Measurements from ENCODE around the gene CDADC1. TPM values are rescaled to one million over a fixed set of nuclear protein-coding genes. Genes with fewer than 3 reads are reported as not detected.
A peak's percentile ranks its signal among the peaks of the same experiment; 100 is the strongest.

The CDADC1 gene
- polyA plus RNA-seq, 1 donor from 2014 or later, result 11.6 TPM

DNA sequence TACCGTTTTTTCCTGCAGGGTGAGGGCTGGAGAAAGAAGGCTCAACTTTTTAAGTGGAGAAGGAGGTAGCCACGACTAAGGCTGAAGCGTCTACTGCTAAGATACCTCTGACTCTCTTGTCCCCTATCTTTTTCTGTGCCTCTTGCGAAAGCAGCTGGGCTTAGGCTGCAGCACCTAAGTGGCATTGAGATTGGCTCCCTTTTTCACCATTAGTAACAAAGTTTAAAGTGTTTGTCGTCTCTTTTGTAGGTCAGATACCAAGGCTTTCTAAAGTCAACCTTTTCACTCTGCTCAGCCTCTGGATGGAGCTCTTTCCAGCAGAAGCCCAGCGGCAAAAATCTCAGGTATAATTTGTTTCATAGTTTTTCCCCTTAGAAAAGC lies 887 bp downstream of the CDADC1 start:
- H3F3A ChIP-seq (ENCODE audit: insufficient read depth, low read length, poor library complexity, severe bottlenecking), result no peaks in the 10 kb centered on the region
- peak overlapping the region; percentile 75 for H3K4me3 ChIP-seq (ENCODE audit: low read length)
- H3K27ac ChIP-seq (ENCODE audit: low read length), result no peak overlapping the region
- no peaks in the 10 kb centered on the region for H4K20me1 ChIP-seq (ENCODE audit: insufficient read depth)
- peak overlapping the region; percentile 74 for H3K4me2 ChIP-seq (ENCODE audit: low read length)
- H3K79me2 ChIP-seq (replicated peaks; ENCODE audit: insufficient read depth, low read length), result no peaks in the 10 kb centered on the region
- TF ChIP-seq SMC3 (conservative IDR thresholded peaks at IDR 0.05; ENCODE audit: poor library complexity) (no peak), EP300 (conservative IDR thresholded peaks at IDR 0.05; ENCODE audit: poor library complexity, severe bottlenecking) (no peak)
- TF ChIP-seq, protein P1, sequence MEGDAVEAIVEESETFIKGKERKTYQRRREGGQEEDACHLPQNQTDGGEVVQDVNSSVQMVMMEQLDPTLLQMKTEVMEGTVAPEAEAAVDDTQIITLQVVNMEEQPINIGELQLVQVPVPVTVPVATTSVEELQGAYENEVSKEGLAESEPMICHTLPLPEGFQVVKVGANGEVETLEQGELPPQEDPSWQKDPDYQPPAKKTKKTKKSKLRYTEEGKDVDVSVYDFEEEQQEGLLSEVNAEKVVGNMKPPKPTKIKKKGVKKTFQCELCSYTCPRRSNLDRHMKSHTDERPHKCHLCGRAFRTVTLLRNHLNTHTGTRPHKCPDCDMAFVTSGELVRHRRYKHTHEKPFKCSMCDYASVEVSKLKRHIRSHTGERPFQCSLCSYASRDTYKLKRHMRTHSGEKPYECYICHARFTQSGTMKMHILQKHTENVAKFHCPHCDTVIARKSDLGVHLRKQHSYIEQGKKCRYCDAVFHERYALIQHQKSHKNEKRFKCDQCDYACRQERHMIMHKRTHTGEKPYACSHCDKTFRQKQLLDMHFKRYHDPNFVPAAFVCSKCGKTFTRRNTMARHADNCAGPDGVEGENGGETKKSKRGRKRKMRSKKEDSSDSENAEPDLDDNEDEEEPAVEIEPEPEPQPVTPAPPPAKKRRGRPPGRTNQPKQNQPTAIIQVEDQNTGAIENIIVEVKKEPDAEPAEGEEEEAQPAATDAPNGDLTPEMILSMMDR (IDR thresholded peaks at IDR 0.05; ENCODE audit: poor library complexity, severe bottlenecking), result peak; percentile 42
- peak overlapping the region; percentile 76 for H3K9ac ChIP-seq (ENCODE audit: low read length)
- H3K36me3 ChIP-seq (ENCODE audit: insufficient read depth, low read length), result no peaks in the 10 kb centered on the region
- peak overlapping the region; percentile 90 for H2AFZ ChIP-seq (ENCODE audit: low read depth, low read length)
- H3K27me3 ChIP-seq (ENCODE audit: insufficient read depth, low read depth, low read length), result no peaks in the 10 kb centered on the region
- H3K9me3 ChIP-seq (ENCODE audit: low read length), result no peaks in the 10 kb centered on the region
- H3K9me2 ChIP-seq (ENCODE audit: insufficient read depth, low read length), result no peaks in the 10 kb centered on the region

DNA sequence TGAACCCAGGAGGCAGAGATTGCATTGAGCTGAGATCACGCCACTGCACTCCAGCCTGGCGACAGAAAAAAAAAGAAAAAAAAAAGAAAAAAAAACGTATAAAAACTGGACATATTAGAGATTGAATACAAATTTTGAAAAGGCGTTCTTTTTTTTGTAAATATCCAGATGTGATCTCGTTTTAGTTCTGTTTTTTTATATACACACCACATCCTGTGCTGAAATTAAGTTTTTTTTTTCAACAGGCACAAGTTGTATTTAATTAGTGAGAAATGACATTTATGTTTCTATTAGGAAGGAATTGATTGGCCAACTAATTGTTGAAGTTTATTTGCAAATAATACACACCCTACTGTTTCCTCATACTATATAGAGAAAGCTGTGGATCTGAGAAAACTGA lies 3.6 kb downstream of the CDADC1 start:
- no peak overlapping the region for H2AFZ ChIP-seq (ENCODE audit: low read depth, low read length)
- no peaks in the 10 kb centered on the region for H4K20me1 ChIP-seq (ENCODE audit: insufficient read depth)
- TF ChIP-seq TAF1 (IDR thresholded peaks at IDR 0.05; ENCODE audit: low read depth) (no peak), SMC3 (conservative IDR thresholded peaks at IDR 0.05; ENCODE audit: poor library complexity) (no peak), RAD21 (conservative IDR thresholded peaks at IDR 0.05) (no peak)
- TF ChIP-seq, protein P1 (IDR thresholded peaks at IDR 0.05; ENCODE audit: poor library complexity, severe bottlenecking), result no peak
- no peaks in the 10 kb centered on the region for H3K36me3 ChIP-seq (ENCODE audit: insufficient read depth, low read length)
- no peak overlapping the region for H3K27ac ChIP-seq (ENCODE audit: low read length)
- H3K9me2 ChIP-seq (ENCODE audit: insufficient read depth, low read length), result no peaks in the 10 kb centered on the region
- H3K4me3 ChIP-seq (ENCODE audit: low read length), result no peak overlapping the region
- no peak overlapping the region for H3K4me2 ChIP-seq (ENCODE audit: low read length)
- H3F3A ChIP-seq (ENCODE audit: insufficient read depth, low read length, poor library complexity, severe bottlenecking), result no peaks in the 10 kb centered on the region
- H3K9me3 ChIP-seq (ENCODE audit: low read length), result no peaks in the 10 kb centered on the region
- no peak overlapping the region for H3K9ac ChIP-seq (ENCODE audit: low read length)
- H3K79me2 ChIP-seq (replicated peaks; ENCODE audit: insufficient read depth, low read length), result no peaks in the 10 kb centered on the region
- no peaks in the 10 kb centered on the region for H3K27me3 ChIP-seq (ENCODE audit: insufficient read depth, low read depth, low read length)

DNA sequence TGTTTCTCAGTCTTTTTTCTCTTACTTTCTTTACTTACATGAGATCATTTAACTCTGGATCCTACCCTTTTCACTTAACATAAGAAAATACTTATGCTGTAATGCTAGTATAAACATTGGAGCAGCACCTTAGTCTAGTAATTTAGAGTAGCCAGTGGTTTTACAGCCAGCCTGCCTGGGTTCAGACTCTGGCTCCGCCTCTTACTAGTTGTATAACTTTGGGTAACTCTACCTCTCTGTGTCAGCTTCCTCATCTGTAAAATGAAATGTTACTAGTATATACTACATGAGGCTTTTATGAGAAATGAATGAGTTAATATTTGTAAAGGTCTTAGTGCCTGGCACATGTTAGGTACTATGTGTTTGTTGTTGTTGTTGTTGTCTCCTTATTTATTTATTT lies 5.6 kb downstream of the CDADC1 start:
- Histone ChIP-seq H3K27ac (ENCODE audit: low read length) (no peak overlapping the region), H3K36me3 (ENCODE audit: insufficient read depth, low read length) (no peaks in the 10 kb centered on the region), H3K4me3 (ENCODE audit: low read length) (no peak overlapping the region), H3K9me3 (ENCODE audit: low read length) (no peaks in the 10 kb centered on the region), H4K20me1 (ENCODE audit: insufficient read depth) (no peaks in the 10 kb centered on the region), H3K27me3 (ENCODE audit: insufficient read depth, low read depth, low read length) (no peaks in the 10 kb centered on the region), H3K79me2 (replicated peaks; ENCODE audit: insufficient read depth, low read length) (no peaks in the 10 kb centered on the region), H3F3A (ENCODE audit: insufficient read depth, low read length, poor library complexity, severe bottlenecking) (no peaks in the 10 kb centered on the region), H3K9me2 (ENCODE audit: insufficient read depth, low read length) (no peaks in the 10 kb centered on the region), H3K4me2 (ENCODE audit: low read length) (no peak overlapping the region), H2AFZ (ENCODE audit: low read depth, low read length) (no peak overlapping the region), H3K9ac (ENCODE audit: low read length) (no peak overlapping the region)
- TF ChIP-seq MXI1 (conservative IDR thresholded peaks at IDR 0.05; ENCODE audit: poor library complexity, severe bottlenecking) (no peak), TAF1 (IDR thresholded peaks at IDR 0.05; ENCODE audit: low read depth) (no peak), POLR2AphosphoS5 (IDR thresholded peaks at IDR 0.05) (no peak), RAD21 (conservative IDR thresholded peaks at IDR 0.05) (no peak), SMC3 (conservative IDR thresholded peaks at IDR 0.05; ENCODE audit: poor library complexity) (no peak), EZH2 (IDR thresholded peaks at IDR 0.05; ENCODE audit: borderline replicate concordance, insufficient read depth, low read length, poor library complexity, severe bottlenecking) (no peak), EP300 (conservative IDR thresholded peaks at IDR 0.05; ENCODE audit: poor library complexity, severe bottlenecking) (no peak)
- TF ChIP-seq, protein P2, sequence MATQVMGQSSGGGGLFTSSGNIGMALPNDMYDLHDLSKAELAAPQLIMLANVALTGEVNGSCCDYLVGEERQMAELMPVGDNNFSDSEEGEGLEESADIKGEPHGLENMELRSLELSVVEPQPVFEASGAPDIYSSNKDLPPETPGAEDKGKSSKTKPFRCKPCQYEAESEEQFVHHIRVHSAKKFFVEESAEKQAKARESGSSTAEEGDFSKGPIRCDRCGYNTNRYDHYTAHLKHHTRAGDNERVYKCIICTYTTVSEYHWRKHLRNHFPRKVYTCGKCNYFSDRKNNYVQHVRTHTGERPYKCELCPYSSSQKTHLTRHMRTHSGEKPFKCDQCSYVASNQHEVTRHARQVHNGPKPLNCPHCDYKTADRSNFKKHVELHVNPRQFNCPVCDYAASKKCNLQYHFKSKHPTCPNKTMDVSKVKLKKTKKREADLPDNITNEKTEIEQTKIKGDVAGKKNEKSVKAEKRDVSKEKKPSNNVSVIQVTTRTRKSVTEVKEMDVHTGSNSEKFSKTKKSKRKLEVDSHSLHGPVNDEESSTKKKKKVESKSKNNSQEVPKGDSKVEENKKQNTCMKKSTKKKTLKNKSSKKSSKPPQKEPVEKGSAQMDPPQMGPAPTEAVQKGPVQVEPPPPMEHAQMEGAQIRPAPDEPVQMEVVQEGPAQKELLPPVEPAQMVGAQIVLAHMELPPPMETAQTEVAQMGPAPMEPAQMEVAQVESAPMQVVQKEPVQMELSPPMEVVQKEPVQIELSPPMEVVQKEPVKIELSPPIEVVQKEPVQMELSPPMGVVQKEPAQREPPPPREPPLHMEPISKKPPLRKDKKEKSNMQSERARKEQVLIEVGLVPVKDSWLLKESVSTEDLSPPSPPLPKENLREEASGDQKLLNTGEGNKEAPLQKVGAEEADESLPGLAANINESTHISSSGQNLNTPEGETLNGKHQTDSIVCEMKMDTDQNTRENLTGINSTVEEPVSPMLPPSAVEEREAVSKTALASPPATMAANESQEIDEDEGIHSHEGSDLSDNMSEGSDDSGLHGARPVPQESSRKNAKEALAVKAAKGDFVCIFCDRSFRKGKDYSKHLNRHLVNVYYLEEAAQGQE (IDR thresholded peaks at IDR 0.05; ENCODE audit: borderline replicate concordance), result no peak
- TF ChIP-seq, protein P1 (IDR thresholded peaks at IDR 0.05; ENCODE audit: poor library complexity, severe bottlenecking), result no peak

Data from neural cell (in vitro differentiated cells).